D341Med (cell line): ENCODE results near the gene DDX10.
"Not testable (repeated sequence)": the region's sequence is repeated elsewhere in the genome, so short reads cannot be mapped to it uniquely, and the experiment has no call there.

Experiments
- DNase-seq: peaks from one replicate; pipeline ENCODE4 v3.0.0; 2012; ENCODE audit warnings: low spot score

DDX10 gene

DNA sequence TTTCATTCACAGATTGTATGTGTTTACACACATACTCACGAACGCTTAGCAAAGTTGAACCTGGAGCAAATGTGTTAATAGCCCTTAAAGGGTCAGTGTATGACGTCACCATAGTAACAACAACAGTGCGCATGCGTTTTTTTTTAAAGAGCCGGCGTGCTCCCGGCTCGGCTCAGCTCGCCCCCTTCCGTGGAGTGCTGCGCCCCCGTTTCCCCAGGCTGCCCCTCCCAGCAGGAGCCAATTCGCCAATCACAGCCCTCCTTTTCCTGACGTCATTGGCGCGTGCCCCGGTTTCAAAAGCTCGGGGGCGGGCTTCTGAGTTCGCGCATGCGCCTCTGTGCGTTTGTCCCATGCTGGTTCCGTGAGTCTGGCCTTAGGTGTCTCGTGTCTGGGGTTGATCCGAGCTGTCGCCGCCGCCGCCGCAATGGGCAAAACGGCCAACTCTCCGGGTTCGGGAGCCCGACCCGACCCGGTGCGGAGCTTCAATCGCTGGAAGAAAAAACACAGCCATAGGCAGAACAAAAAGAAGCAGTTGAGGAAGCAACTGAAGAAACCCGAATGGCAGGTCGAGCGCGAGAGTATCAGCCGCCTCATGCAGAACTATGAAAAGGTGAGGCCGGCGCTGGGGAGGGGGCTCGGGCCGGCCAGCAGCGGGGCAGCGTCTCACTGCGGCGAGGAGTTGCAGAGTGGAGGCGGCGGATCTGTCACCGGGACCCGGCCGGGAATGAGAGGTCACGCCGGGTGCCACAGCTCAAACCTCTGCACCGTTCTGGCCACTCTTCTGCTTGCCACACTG, at the start of gene DDX10:
Gene DDX10 (plus strand): TSS at position 340 of the 796 bp plus-strand sequence. CDS start 85 bp downstream, at position 425.
- peak; percentile 98 for DNase-seq

DNA sequence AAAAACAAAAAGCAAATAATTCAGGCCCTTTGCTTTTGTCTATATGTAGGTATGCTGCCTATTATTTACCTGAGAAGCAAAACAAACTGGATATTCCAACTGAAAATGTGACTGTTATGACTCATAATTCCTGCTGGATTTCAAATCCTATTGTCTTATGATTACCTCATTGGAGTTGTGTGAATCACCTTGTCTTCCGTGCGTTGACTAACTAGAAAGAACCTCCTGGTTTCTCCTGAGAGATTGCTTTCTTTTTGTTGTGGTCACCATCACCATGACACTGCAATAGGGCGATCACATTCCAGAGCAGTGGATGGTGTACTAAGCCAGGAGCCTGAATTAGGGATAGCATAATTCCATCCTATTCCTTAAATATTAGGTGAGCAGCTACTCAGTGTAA, 48.3 kb upstream of the DDX10 start:
- DNase-seq, result no peak

DNA sequence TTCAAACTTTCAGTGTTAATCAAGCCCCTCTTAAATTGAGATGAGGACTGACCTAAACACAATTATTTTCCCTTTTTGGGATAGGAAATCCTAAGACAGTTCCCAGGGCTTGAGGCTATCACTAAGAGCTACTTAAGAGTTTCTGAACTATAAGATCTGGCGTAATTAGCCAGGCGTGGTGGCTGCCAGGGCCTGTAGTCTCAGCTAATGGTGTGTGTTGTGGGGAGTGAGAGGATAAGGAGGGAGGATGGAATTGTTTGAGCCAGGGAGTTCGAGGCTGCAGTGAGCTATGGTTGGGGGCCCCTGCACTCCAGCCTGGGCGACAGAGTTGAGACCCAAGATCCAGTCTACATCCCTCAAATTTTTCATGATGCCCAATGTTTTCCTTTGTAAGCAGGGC, 47.8 kb upstream of the DDX10 start:
- no peak for DNase-seq

DNA sequence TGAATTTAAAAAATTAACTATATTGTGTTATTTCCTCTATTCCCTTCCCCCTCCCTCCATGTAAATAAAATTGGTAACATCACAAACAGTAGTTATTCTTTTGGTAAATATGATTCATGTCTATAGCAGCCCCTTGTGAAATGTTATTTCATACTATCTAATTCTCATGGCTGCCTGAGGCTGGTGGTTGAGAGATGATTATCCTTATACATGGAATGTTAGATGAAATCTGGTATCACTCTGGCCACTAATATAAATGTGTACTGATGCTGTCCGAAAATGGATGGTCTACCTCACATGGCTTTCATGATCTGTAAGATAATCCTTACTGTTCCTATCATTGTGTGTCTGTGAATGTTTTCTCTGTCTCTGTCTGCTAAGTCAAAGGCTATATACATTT, 46.3 kb upstream of the DDX10 start:
- no peak for DNase-seq

DNA sequence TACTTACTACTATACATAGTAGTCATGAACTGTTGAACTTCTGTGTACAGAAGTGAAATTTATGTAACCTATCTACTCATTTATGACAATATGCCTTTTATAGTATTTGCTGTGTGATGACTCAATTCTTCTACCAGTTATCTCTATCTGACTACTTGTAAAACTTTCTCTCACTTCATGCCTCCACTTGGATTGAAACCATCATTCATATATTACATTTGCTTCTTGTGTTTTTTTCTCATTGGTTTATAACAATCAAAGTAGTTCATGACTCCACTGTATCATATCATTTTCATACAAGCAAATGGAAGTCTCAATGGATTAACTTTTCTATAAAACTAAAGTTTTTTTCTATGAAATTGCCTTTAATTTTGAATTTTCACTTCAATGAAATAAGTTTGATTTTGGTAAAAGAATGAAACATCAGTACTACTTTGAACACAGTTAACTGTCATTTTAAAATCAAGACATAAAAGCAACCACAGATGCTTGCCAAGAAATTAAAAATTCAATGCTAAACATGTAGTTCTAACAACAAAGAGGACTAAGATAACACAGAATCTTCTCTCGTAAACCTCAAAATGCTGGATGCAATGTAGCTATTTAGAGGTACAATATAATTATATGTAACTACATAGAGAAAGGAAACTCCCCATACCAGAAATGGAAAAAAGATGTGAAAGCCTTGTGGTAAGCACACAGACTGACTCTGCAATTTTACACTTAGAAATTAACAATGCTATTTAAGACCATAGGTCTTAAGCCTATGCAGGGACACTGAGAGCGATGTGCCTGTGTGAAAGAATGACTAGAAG, 43.7 kb upstream of the DDX10 start:
- DNase-seq, result no peak

DNA sequence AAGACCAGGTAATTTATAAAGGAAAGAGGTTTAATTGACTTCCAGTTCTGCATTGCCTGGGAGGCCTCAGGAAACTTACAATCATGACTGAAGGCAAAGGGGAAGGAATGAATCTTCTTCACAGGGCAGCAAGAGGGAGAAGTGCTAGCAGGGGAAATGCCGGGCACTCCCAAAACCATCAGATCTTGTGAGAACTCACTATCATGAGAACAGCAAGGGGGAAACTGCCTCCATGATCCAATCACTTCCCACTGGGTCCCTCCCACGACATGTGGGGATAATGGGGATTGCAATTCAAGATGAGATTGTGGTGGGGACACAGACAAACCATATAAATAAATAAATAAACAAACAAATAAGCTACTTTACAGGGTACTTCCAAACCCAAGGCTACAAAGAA, 42.5 kb upstream of the DDX10 start:
- no peak for DNase-seq

DNA sequence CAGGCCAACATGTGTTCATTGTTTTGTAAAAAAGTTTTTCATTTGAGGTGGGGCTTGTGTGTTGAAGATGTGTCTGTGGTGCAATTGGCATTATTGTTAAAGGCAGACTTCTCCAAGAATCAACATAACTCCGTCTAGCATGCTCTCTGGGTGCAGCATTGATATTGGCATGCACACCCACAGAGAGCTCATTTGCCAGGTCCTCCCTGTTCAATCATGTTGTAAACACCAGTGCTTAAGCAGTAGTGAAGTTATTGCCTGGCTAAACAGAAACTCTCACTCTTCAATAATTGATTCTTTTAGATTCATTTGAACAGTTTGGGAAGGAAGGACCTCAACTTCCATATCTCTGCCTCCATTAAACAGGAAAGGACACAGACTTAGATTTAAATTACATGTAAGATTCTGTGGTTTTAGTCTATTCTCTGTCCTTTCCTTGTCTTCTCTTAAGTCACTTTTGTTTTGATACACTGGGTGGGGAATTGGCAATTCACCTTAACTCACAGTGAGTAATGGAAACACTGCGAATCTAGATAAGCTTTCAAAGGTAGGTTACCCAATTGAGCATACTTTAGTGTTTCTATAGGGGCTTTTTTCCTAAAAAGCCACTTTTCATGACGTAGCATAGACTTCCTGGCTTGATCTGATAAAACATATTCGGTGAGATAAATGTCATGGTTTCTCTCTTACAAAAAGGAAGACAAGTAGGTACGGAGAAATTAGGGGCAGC, 40.5 kb upstream of the DDX10 start:
- DNase-seq, result no peak

DNA sequence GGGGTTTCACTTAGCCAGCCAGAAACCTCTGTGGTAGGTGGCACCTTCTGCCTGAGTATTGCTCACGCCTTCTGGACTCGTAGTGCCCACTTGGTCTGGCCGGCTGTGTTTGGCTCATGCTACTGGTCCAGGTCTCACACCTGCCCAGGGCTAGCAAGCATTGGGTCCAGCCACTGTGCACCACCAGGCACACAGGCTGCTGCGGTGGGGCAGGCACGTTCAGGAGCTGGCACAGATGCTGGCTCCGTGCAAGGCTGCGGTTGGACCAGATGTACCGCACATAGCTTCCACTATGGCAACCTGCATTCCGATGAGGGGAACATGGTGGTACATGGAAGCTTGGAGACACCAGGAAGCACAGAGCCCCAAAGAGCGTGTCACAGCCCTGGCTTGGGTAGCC, 36.5 kb upstream of the DDX10 start:
- no peak for DNase-seq

DNA sequence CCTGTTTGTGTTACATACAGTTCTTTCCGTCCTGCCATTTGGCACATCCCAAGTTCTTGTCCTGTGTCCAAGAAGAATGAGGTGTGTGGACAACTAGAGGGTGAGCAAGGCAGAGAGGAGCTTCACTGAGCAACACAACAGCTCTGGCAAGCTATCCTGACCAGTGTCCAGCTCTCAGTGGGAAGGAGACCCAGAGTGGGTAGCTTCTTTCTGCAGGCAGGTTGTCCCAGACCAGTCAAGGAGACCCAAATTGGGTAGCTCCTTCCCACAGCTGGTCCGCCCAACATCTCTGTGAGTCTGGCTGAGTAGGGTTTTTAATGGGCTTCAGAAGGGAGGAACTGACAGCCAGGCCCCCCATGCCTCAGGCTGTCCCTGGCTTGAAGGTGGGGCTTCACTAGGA, 36.1 kb upstream of the DDX10 start:
- DNase-seq, result no peak

DNA sequence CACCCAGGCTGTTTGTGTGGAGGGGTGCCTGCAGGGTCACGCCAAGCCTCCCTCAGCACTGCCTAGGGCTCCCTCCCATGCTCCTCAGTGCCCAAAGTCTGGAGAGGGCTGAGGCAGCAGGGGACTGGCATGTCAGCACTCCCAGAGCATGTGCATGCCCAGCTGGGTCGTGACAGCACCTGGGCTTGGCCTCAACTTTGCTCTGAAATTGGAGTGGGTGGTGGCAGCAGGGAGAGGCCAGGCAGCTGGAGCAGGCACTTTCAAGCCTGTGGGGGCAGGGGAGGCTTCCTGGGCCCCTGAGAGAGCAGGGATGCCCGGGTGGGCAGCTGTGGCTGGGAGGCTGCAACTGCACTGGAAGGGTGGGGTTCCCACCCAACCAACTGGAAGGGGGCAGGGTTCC, 35.6 kb upstream of the DDX10 start:
- no peak for DNase-seq

DNA sequence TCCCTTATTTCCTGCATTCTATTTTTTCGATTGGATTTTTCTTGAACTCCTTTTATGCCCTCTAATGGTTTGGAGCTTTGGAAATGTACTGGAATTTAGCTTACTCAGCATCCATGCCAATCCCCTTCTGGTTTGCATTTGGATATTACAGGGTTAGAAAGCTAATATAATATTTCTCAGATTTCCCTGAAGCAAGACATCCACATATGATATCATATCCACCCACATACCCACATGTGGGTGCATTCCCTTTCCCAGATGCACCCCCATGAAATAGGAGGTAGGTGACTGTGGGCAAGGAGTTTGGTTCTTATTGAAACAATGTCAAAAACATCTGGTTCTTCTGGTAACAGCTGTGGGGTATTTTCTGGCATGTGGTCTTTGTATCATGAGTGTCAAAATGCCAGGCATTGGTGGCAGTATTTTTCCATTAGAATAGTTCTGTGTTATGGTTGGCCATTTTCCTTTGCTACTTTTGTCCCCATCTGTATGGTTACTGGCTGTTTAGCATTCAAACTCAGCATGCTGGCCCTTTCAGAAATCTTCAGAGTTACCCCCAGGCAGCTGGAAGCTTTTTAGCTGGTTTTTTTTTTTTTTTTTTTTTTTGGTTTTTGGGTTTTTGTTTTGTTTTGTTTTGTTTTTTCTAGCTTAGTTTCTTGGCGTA, 32.7 kb upstream of the DDX10 start:
- no peak for DNase-seq

DNA sequence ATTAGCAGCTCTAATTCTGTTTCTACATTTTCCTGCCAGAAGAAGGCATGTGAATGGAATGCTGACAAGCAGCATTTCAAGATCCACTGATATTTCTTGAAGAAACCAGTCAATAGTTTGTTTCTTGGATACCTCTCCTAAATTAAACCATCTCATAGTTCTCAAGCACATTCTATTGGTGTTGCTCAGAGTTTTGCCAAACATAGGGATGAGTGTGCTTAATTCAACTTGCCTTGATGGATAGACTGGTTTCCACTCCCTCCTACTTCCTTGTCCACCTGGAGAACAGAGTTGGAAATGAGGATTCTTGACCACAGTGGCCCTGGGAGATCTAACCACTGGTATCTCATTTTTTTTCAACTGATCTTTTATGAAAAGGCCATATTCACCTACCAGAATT, 29.8 kb upstream of the DDX10 start:
- DNase-seq, result no peak

DNA sequence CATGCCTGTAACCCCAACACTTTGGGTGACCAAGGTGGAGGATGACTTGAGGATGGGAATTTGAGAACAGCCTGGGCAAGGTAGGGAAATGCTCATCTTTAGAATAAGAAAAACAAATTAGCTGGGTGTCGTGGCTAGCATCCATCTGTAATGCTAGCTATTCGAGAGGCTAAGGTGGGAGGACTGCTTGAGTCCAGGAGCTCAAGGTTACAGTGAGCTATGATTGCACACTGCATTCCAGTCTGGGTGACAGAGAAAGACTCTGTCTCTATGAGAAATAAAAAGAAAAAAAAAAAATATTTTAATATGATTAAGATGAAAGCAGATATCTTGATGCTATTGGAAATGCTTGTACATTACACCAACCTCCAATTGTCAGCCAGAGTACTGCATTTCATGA, 28.6 kb upstream of the DDX10 start:
- DNase-seq, result no peak

DNA sequence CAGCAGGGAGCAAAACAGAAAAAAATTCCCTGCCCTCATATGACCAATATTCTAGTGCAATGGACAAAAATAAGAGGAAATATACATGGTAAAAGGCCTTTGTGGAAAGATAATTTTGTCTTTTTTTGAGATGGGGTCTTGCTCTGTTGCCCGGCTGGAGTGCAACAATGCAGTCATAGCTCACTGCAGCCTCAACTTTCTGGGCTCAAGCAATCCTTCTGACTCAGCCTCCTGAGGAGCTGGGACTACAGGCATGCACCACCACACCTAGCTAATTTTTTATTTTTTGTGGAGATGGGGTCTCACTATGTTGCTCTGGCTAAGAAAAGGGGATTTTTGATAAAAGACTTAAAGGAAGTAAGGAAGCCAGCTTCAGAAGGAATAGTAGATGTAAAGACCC, 25.7 kb upstream of the DDX10 start:
- no peak for DNase-seq

DNA sequence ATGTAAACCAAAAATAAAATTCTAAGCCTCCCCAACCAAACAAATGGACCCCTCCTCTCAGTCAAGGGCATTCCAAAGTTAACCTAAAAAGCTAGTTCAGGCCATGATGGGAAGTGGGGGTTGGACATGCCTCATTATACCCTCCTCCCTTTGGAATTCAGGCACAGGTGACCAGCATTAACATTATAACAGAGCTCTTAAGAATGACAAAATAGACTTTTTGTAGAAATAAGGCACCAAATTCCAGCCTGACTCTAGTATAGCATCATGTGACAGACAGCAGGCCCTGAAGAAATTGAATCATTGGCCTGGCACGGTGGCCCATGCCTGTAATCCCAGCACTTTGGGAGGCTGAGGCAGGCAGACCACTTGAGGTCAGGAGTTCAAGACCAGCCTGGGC, 23.1 kb upstream of the DDX10 start:
- DNase-seq, result not testable (repeated sequence)

DNA sequence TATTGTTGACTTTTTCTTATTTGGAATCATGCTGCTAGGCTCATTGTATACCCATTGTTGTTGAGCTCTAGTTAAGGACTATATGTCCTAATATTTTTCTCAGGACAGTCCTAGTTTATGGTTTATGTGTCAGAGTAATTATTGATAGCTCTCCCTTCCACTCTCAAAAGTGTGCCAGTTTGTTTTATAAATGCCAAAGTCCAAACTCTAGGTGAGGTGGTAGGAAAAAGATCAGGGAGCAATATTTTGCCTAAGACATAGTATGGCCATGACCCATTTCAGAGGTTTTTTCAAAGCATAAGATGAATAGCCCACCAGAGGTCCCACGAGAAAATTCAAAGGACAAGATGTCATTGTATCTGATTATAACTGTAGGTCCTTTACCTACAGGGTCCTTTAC, 20.9 kb upstream of the DDX10 start:
- DNase-seq, result no peak

DNA sequence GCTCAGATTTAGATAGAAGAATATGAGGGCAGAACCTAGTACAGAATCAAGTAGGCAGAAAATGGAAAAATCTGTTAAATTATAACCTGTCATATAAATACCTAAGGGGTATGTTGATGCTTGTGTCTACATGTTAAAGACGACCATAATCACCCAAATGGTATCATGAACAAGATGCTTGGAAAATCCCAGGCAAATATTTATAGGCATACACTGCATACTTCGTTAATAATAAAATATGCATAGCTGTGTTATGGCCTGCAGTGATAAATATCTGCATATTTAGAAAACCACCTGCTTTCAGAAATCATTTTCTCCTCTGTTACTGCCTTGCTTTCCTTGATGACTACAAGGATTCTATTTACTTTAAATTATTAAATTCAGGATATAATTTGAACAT, 18.9 kb upstream of the DDX10 start:
- DNase-seq, result no peak

DNA sequence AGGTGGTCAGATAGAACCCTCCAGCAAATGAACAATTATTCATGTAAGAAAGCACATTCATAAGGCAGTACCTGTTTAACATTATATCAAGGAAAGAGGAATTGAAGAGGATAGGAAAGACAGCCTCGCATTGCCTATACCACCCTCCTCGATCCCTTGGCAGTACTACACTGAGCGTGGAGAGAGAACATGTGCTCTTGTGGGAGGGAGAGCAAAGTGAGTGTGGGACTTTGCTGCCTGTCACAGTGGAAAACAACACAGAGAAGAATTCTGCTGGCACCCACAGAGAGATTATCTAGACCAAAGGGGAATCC, 17.5 kb upstream of the DDX10 start:
- DNase-seq, result no peak

DNA sequence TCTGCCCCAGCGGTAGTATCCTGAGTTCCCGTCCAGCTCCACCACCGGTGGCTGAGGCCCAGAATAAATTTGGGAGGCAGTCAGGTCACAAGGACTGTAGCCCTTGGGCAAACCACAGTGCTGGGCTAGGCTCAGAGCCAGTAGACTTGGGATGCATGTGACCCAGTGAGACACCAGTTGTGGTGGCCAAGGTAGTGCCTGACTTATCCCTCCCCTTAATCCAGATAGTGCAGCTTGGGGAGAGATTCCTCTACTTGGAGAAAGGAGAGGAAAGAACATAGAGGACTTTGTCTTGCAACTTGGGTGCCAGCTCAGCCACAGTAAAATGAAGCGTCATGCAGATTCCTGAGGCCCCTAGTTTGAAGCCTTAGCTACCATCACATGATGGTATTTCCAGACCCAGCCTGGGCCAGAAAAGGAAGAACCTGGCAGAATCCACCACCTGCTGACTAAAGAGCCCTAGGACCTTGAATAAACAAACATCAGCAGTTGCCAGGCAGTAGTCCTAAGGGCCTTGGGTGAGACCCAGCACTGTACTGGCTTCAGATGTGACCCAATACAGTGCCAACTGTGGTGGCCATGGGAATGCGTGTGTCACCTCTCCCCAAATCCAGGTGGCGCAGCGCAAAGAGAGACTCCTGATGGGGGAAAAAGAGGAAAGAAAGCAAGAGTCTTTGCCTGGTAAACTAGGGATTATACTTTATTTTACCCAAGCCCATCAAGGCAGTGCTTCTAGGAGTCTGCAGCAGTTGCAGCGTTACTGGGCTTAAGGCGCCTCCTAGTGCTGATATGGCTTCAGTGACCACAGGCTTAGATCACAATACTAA, 17.0 kb upstream of the DDX10 start:
- DNase-seq, result peak; percentile 73

DNA sequence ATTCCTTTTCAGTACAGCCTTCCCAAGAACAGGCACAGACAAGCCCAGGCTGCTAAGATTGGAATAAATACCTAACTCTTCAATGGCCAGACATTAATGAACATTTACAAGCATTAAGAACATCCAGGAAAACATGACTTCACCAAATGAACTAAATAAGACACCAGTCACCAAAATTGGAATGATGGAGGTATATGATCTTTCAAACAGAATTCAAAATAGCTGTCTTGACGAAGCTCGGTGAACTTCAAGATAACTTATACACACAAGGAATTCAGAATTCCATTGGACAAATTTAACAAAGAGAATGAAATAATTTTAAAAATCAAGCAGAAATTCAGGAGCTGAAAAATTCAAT, 16.4 kb upstream of the DDX10 start:
- no peak for DNase-seq

DNA sequence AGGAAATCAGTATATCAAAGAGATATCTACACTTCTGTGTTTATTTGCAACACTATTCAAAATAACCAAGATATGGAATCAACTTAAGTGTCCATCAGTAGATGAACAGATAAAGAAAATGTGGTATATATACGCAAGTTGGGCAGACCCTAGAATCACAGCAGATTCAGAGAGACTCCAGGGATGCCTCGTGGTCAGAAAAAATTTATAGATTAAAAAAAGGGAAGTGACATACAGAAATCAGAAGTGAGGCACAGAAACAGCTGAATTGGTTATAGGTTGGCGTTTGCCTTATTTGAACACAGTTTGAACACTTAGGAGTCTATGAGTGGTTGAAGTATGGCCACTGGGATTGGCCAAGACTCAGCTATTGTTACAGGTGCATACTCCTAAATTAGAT, 10.8 kb upstream of the DDX10 start:
- not testable (repeated sequence) for DNase-seq
